Esophagus muscularis mucosa (tissue), 3 donors: ENCODE measurements around the gene UQCRH.

Experiments
- POLR2A ChIP-seq: fragments of 450-650 bp; IDR thresholded peaks from one replicate; pipeline ENCODE4 v1.6.1; 2017; ENCODE audit warnings: antibody characterized with exemption, moderate library complexity, mild to moderate bottlenecking, low read depth
- TF ChIP-seq, protein P1 (sequence below), 3 experiments: fragments of 200-600 bp in 2 of 3; fragments of 450-650 bp in 1 of 3; sonication (generic) in 2 of 3; IDR thresholded peaks; one replicate each; pipeline ENCODE4 v1.5.1; 2017 to 2019; ENCODE audit warnings: antibody characterized with exemption in 3 of 3, mild to moderate bottlenecking in 2 of 3, moderate library complexity in 1 of 3

GRCh38 chr1:46363121-46363520, 59.6 kb downstream of the UQCRH start:
- TF ChIP-seq, protein P1, sequence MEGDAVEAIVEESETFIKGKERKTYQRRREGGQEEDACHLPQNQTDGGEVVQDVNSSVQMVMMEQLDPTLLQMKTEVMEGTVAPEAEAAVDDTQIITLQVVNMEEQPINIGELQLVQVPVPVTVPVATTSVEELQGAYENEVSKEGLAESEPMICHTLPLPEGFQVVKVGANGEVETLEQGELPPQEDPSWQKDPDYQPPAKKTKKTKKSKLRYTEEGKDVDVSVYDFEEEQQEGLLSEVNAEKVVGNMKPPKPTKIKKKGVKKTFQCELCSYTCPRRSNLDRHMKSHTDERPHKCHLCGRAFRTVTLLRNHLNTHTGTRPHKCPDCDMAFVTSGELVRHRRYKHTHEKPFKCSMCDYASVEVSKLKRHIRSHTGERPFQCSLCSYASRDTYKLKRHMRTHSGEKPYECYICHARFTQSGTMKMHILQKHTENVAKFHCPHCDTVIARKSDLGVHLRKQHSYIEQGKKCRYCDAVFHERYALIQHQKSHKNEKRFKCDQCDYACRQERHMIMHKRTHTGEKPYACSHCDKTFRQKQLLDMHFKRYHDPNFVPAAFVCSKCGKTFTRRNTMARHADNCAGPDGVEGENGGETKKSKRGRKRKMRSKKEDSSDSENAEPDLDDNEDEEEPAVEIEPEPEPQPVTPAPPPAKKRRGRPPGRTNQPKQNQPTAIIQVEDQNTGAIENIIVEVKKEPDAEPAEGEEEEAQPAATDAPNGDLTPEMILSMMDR (IDR thresholded peaks at IDR 0.05) = no peak
- TF ChIP-seq POLR2A = no peak
